GM12878 (cell line): Measurements from ENCODE around the gene CACNG1. TPM values are rescaled to one million over a fixed set of nuclear protein-coding genes. Genes with fewer than 3 reads are reported as not detected.

Experiments
- ATAC-seq: fragments of 200-7000 bp; cut with Tn5 transposase; 3 replicates; pipeline ENCODE4 v1.9.1; 2020; ENCODE audit warnings: mild to moderate bottlenecking, moderate library complexity
- BruUV-seq: library from RNA; stranded (reverse); fragments of 400-500 nt; replicated peaks from 2 replicates; lab custom pipeline; 2021; lab: Mats Ljungman, UMichigan
- CTCF ChIA-PET: fragments of 300-600 bp; sonication (Branson Sonifier 250); formaldehyde crosslinking; extraction: SDS; loops from one replicate; lab custom pipeline; 2021; ENCODE audit warnings: inconsistent platforms; lab: Yijun Ruan, JAX
- POLR2A ChIA-PET: fragments of 350-600 bp; formaldehyde crosslinking; extraction: SDS; loops from one replicate; lab custom pipeline; 2021; ENCODE audit warnings: inconsistent platforms; lab: Charles Lee
- RAD21 ChIA-PET: fragments of 300-600 bp; sonication (Branson Sonifier 250); formaldehyde crosslinking; loops from one replicate; lab custom pipeline; 2023; ENCODE audit warnings: antibody characterized with exemption; ENCODE audit not compliant: unreplicated experiment; lab: Charles Lee
- SMC1A ChIA-PET: fragments of 300-600 bp; sonication (Branson Sonifier 250); formaldehyde crosslinking; loops from one replicate; lab custom pipeline; 2023; ENCODE audit not compliant: unreplicated experiment, uncharacterized antibody; lab: Charles Lee
- DNase-seq: peaks from one replicate; pipeline ENCODE4 v3.0.0-alpha.2; 2011; ENCODE audit warnings: low read depth, low spot score
- FAIRE-seq: peaks from 3 replicates; lab custom pipeline; 2011; peaks lifted over from hg19 to GRCh38; lab: Jason Lieb, UNC
- H2AFZ ChIP-seq: 2 replicates; pipeline ENCODE4 v1.6.0; 2011; ENCODE audit warnings: low read depth, low read length, control low read depth; ENCODE audit not compliant: control insufficient read depth
- H3K27ac ChIP-seq: 2 replicates; pipeline ENCODE4 v1.5.1; 2011; ENCODE audit warnings: control low read depth; ENCODE audit not compliant: control insufficient read depth, insufficient read depth
- H3K27me3 ChIP-seq, 2 experiments: replicated peaks in 1 of 2; 2 replicates each; pipeline versions ENCODE4 v1.6.0 to v1.6.1; 2011; ENCODE audit warnings: low read length in 1 of 2; ENCODE audit not compliant: control insufficient read depth in 2 of 2, insufficient read depth in 2 of 2
- H3K36me3 ChIP-seq, 2 experiments: 2 replicates each; pipeline ENCODE4 v1.5.1; 2011; ENCODE audit warnings: low read length in 1 of 2; ENCODE audit not compliant: control insufficient read depth in 2 of 2, insufficient read depth in 2 of 2
- H3K4me1 ChIP-seq: 2 replicates; pipeline ENCODE4 v1.6.1; 2011; ENCODE audit warnings: mild to moderate bottlenecking, low read length, moderate library complexity, mixed read lengths; ENCODE audit not compliant: control insufficient read depth, insufficient read depth
- H3K4me2 ChIP-seq: 2 replicates; pipeline ENCODE4 v1.6.0; 2011; ENCODE audit warnings: control low read depth; ENCODE audit not compliant: control insufficient read depth, insufficient read depth
- H3K4me3 ChIP-seq: fragments of 200-600 bp; sonication (generic); 2 replicates; pipeline ENCODE4 v1.5.1; 2016
- H3K79me2 ChIP-seq: 2 replicates; pipeline ENCODE4 v1.6.0; 2011; ENCODE audit warnings: low read length; ENCODE audit not compliant: control insufficient read depth, insufficient read depth
- H3K9ac ChIP-seq: 2 replicates; pipeline ENCODE4 v1.8.0; 2011; ENCODE audit warnings: low read length, control low read depth, mixed read lengths; ENCODE audit not compliant: control insufficient read depth, insufficient read depth
- H3K9me3 ChIP-seq: replicated peaks from 3 replicates; pipeline ENCODE4 v1.5.1; 2011; ENCODE audit warnings: mild to moderate bottlenecking, low read length; ENCODE audit not compliant: control insufficient read depth, insufficient read depth
- H4K20me1 ChIP-seq: 2 replicates; pipeline ENCODE4 v1.6.0; 2011; ENCODE audit not compliant: control insufficient read depth, insufficient read depth
- CHD4 ChIP-seq: fragments of 200-600 bp; sonication (generic); IDR thresholded peaks from 2 replicates; pipeline ENCODE4 v1.6.1; 2016; ENCODE audit warnings: mild to moderate bottlenecking
- ESRRA ChIP-seq: IDR thresholded peaks from 2 replicates; pipeline ENCODE4 v1.6.1; 2012; ENCODE audit warnings: mild to moderate bottlenecking, low read length, improper control_type of control experiment
- ETV6 ChIP-seq, 2 experiments: fragments of 450-650 bp in 1 of 2; IDR thresholded peaks in 1 of 2; conservative IDR thresholded peaks in 1 of 2; 2 replicates each; pipeline ENCODE4 v1.6.1; 2014; ENCODE audit warnings: antibody characterized with exemption in 1 of 2, borderline replicate concordance in 1 of 2, low read depth in 1 of 2, mild to moderate bottlenecking in 1 of 2, moderate library complexity in 1 of 2
- FOXM1 ChIP-seq: IDR thresholded peaks from 2 replicates; pipeline ENCODE4 v1.6.1; 2012; ENCODE audit warnings: low read depth, mild to moderate bottlenecking, inconsistent platforms, low read length, moderate library complexity
- MTA2 ChIP-seq: fragments of 450-650 bp; IDR thresholded peaks from 2 replicates; pipeline ENCODE4 v1.6.1; 2016; ENCODE audit warnings: low read depth, mild to moderate bottlenecking, moderate library complexity
- MXI1 ChIP-seq: fragments of 150-350 bp; IDR thresholded peaks from 2 replicates; pipeline ENCODE4 v1.6.1; 2011; ENCODE audit warnings: low read depth, mild to moderate bottlenecking, inconsistent platforms, low read length, improper control_type of control experiment
- MYC ChIP-seq: IDR thresholded peaks from 2 replicates; pipeline ENCODE4 v1.6.1; 2011; ENCODE audit warnings: mild to moderate bottlenecking, low read length, moderate library complexity, inconsistent platforms; ENCODE audit not compliant: insufficient read depth, insufficient replicate concordance, insufficient read length, severe bottlenecking
- PBX3 ChIP-seq: IDR thresholded peaks from 2 replicates; pipeline ENCODE4 v1.6.1; 2011; ENCODE audit warnings: mild to moderate bottlenecking, low read depth, low read length, moderate library complexity; ENCODE audit not compliant: insufficient replicate concordance
- USF1 ChIP-seq: IDR thresholded peaks from 2 replicates; pipeline ENCODE4 v1.6.1; 2011; ENCODE audit warnings: borderline replicate concordance, low read depth, mild to moderate bottlenecking, moderate library complexity, mixed read lengths, low read length; ENCODE audit not compliant: insufficient read depth; ENCODE audit errors: extremely low read length
- ZNF274 ChIP-seq: IDR thresholded peaks from one replicate; pipeline ENCODE4 v1.8.0; 2011; ENCODE audit not compliant: insufficient read length, insufficient read depth
- ZNF384 ChIP-seq: IDR thresholded peaks from 2 replicates; pipeline ENCODE4 v1.6.1; 2012; ENCODE audit warnings: low read depth, mild to moderate bottlenecking, low read length, improper control_type of control experiment, borderline replicate concordance
- ZNF687 ChIP-seq: fragments of 450-650 bp; IDR thresholded peaks from 2 replicates; pipeline ENCODE4 v1.6.1; 2017; ENCODE audit warnings: mild to moderate bottlenecking, moderate library complexity
- WGBS: methylation state at CpG from one replicate; pipeline ENCODE4 v1.1.6; 2016; ENCODE audit warnings: low lambda C conversion rate; ENCODE audit not compliant: insufficient replicate concordance, insufficient coverage; ENCODE audit errors: missing lambda C conversion rate; 5-methylcytosine and 5-hydroxymethylcytosine counted together
- in situ Hi-C: fragments of 300-500 bp; cut with MboI; formaldehyde crosslinking; loops from 9 replicates; pipeline ENCODE4 v1.14.3; 2018; ENCODE audit warnings: mixed read lengths
- intact Hi-C: fragments of 100-400 bp; cut with micrococcal nuclease; formaldehyde crosslinking; loops from one replicate; pipeline ENCODE4 v1.14.2; 2022; ENCODE audit not compliant: unreplicated experiment
- polyA plus RNA-seq, 11 experiments: library from polyadenylated mRNA; depleted of rRNA in 4 of 11; unstranded in 6 of 11; stranded (reverse) in 5 of 11; fragments of >200 nt; fragmentation: Nextera tagmentation in 4 of 11; fragmentation: Illumina TruSeq in 1 of 11; extraction: Ambion mirVana in 4 of 11; extraction: Trizol in 1 of 11; gene quantifications; 1 replicate in 1 of 11; 2 replicates in 10 of 11; pipeline versions ENCODE4 v1.2.1 to v1.2.3, GENCODE V29; 2011 to 2016; ENCODE audit warnings: inconsistent platforms in 2 of 11, missing spikeins in 2 of 11, low read depth in 1 of 11
- total RNA-seq, 4 experiments: library from RNA; depleted of rRNA in 3 of 4; stranded (reverse); fragments of >200 nt in 3 of 4; fragmentation: Illumina TruSeq in 1 of 4; extraction: Trizol in 1 of 4; gene quantifications; 2 replicates each; pipeline versions ENCODE4 v1.2.1 to v1.2.3, GENCODE V29; 2013 to 2021

CACNG1 gene
- total and polyA plus RNA-seq, 10 of the 15 experiments (the other 5 are each of a cell fraction or from before 2014, with no cell fraction given): not detected

- TF ChIP-seq ZNF687: no peak
- no peak for TF ChIP-seq ETV6 (conservative IDR thresholded peaks at IDR 0.05 in 1 of 2, IDR thresholded peaks at IDR 0.05 in 1 of 2; ENCODE audit: borderline replicate concordance in 1 of 2, low read depth in 1 of 2)
- TF ChIP-seq, all 136 proteins: peak for 0
Observed at GRCh38 chr17:67044016-67044772, at the start of gene CACNG1 (continued).

- CTCF ChIA-PET: no interaction called here
- POLR2A ChIA-PET: no interaction called here
- RAD21 ChIA-PET: no interaction called here
- no peaks in the 10 kb centered on the region for H4K20me1 ChIP-seq
- no peaks in the 10 kb centered on the region for H3K9me3 ChIP-seq
- no peaks in the 10 kb centered on the region for H3K27me3 ChIP-seq
- FAIRE-seq (no peak), ATAC-seq (no peak), DNase-seq (no peak)
- H3K79me2 ChIP-seq: no peaks in the 10 kb centered on the region
- H3K27ac ChIP-seq: no peak overlapping the region
- no peaks in the 10 kb centered on the region for H3K36me3 ChIP-seq
- in situ Hi-C loops (no loop called here), intact Hi-C loops (no loop called here)
- no peak overlapping the region for H2AFZ ChIP-seq
- no TSS peak for BruUV-seq
- SMC1A ChIA-PET: no interaction called here
- no peak overlapping the region for H3K4me3 ChIP-seq
- no peak overlapping the region for H3K9ac ChIP-seq
- H3K4me2 ChIP-seq: no peak overlapping the region
- WGBS: 44% methylated on average over 12 of the region's 12 CpGs
- no peaks in the 10 kb centered on the region for H3K4me1 ChIP-seq
- TF ChIP-seq MXI1 (no peak), ESRRA (no peak), PBX3 (no peak), MYC (no peak), MTA2 (no peak), ZNF384 (no peak), USF1 (no peak), FOXM1 (no peak), ZNF274 (no peak), CHD4 (no peak)
Observed at GRCh38 chr17:66994930-66995535, 49.3 kb upstream of the CACNG1 start.
